ENCODE data around the gene HHAT.

The HHAT gene

DNA sequence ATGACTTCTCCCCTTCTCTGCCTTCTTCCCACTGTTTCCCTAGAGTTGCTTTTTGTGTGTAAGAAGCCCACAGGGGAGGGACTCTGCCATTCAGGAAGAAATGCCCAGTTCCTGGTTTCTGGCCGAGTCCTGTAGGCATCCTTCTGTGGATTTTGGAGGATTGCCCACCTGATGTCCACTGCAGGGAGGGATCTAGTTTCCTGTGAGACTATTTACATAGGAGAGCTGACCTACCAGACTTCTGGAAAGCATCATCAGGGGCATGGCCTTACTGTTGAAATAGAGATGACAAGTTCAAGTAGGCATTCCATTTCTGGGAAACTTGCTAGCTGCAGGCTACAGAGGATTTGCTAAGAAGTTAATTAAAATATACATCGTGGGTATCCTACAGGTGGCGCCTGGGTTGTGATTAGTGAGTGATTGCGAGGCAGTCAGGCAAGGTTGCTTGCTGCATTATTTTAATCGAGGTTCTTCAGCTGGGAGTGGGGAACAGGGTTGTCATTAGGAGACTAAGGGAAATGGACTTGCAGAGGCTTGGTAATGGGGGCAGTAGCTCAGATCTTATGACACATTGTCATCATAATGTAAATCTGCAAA lies 148.7 kb downstream of the HHAT start:
- DNase-seq (ENCODE audit: low read depth in 1 of 2, low spot score in 1 of 2) = no peak

DNA sequence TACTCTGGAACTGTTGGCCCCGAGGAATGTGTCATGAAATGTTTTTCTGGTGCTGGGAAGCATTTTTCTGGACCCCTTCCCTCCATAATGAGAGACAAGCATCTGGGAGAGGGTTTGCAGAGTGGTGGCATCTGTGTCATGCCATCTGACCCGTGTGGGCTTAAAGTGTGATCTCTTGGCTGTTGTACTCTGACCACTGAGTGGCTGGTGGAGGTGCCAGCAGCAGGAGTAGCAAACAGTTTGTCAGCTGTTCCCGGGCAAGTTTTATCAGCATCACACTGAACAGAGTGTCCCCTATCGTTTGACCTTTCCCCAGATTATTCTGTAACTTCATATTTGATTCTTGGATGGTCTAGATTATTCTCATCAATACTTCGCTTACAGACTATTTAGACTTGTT lies 150.1 kb downstream of the HHAT start:
- no peak for DNase-seq (ENCODE audit: low read depth in 1 of 2, low spot score in 1 of 2)

DNA sequence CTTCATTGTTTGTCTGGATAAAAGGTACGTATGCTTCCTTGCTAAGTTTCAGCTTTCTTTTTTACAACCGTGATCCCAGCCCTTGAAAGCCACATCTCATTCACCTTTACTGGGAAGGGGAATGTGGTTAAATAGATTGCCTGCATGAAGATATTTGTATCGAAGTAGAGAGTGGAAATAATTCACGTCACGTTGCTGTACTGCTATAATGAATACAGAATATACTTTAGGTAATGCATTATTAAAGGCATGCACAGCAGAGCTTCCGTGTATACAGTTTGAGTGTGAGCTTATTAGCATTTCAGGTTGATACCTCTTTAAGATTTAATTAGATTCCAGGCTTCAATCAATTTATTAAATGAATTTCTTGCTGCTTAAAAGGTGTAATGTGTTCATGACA lies 153.8 kb downstream of the HHAT start:
- DNase-seq (ENCODE audit: low read depth in 1 of 2, low spot score in 1 of 2) = no peak

DNA sequence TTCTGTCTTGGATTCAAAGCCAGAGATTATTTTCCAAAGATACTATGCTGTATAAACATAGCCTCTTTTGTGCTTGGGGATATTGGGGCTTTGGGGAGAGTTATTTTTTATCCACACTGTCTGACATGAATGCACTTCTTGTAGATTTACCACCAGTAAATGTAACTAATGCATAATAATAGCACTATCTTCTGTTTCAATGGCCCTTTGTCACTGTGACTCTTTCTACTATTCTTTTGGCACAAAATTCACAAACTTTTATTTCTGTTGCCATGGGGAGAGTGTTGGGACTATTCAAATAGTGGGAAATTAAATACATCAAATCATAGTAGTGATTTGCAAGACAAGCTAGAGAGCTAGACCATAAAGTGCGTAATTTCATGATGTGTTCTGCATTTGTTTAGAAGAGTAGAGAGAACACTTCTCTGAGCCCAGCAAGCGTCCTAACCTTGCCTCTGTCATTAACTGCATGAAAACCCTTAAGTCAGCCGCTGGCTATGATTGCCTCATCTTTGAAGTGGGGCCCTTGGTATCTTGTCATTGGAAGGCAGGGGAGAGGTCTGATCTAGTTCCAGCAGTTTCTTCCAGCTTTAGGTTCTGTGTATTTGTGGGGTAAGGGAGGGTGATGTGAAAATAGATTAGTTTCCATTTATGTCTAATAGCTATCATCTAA lies 154.4 kb downstream of the HHAT start:
- no peak for DNase-seq (ENCODE audit: low read depth in 1 of 2, low spot score in 1 of 2)

DNA sequence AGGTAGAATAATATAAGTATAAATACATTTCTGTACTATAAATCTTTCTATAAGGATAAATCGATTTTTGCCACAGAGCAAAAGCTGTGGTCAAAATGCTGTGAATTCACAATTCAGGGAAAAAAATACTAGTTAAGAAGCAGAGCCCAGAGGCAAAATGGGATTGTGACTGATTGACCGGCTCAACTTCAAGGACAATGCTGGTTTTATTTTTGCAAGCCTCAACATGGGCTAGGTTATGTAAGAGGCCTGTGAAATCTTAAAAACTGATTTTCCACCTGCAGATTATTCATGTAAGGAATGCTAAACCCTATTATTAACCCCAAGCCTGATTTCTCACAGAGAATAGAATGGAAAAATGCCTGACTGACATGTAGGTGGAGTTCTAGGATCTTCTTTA lies 155.1 kb downstream of the HHAT start:
- DNase-seq (ENCODE audit: low read depth in 1 of 2, low spot score in 1 of 2) = no peak

DNA sequence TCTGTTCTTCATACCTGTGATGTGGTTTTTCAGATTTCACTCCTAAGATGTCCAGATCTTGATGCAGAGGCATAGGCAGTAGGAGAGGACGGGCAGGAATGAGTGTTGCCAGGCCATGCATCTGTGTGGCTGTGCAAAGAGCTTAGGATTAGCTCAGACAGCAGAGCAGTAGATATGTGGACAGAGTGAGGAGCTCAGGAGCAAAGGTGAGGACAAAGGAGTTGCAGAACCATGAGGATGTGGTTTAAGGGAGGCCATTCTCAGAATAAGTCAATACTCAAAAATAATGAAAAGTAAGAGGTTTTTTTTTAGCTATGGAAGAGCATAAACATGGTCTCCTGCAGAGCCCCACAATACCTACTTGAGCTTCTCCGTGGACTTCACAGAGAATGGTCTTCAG lies 158.3 kb downstream of the HHAT start:
- DNase-seq (ENCODE audit: low read depth in 1 of 2, low spot score in 1 of 2) = no peak

DNA sequence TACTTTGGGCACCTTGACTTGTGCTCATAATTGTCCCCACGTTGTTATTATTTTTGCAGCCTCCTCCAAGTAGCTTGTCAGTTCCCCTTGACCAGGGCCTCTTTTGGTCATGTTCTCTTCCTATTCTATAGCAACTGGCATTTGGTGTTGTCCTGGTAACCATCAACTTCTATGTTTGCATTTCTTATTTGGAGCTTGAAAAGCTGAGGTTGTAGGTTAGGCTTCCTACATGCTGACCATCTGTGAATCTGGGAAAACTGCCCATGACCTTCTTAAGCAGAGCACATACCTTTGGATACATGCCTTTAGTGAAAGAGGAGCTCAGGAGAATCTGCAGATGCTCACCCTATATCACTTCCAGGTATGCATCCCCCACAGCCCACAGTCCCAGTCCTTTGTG lies 160.8 kb downstream of the HHAT start:
- DNase-seq (ENCODE audit: low read depth in 1 of 2, low spot score in 1 of 2) = no peak

DNA sequence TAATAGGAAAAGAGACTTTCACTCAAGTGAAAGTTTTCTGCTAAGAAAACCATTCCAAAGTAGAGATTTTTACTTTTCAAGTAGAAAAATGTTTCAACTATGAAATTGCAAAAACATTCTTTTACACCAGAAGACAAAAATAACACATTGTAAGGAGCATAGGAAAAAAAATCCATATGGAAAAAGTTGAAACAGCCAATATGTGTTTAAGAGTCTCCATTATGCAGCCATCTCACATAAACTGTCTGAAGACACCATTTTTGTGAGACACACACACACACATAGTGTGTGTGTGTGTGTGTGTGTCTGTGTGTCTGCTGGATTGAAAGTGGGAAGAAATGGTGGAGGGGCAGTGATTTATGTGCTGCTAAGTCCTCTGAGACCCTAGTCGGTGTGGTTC lies 162.1 kb downstream of the HHAT start:
- no peak for DNase-seq (ENCODE audit: low read depth in 1 of 2, low spot score in 1 of 2)

DNA sequence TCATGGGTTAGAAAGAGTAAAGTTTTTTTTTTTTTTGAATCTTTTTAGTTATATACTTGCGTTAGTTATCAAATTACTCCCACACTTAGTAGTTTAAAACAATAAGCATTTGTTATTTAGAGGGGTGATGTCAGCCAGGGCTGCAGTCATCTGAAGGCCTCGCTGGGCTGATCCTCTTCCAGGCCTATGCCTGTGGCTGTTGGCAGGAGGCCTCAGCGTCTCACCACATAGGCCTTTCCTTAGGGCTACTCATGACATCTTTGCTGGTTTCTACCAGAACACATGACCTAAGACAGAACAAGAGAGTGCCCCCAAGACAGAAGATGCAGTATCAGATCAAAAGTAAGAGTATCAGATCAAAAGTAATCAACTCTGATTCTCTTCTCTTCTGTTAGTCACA lies 167.4 kb downstream of the HHAT start:
- no peak for DNase-seq (ENCODE audit: low read depth in 1 of 2, low spot score in 1 of 2)

DNA sequence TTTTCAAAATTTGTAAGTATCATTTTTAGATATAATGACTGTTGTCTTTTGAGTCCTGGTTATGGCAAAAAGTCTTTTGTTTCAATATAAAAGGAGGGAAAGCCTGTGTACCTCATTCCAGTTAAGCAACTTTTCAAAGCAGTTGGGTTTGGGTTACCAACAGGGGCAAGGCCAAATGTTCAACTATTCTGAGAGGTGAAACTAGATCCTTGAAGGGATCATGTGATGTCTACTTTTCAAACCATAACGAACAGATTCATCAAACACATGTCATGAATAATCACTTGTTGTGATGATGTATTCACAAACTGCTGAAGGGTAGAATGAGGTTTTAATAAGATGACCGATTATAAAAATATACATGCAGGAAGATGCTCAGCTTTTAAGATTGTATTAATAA lies 171.3 kb downstream of the HHAT start:
- no peak for DNase-seq (ENCODE audit: low read depth in 1 of 2, low spot score in 1 of 2)

DNA sequence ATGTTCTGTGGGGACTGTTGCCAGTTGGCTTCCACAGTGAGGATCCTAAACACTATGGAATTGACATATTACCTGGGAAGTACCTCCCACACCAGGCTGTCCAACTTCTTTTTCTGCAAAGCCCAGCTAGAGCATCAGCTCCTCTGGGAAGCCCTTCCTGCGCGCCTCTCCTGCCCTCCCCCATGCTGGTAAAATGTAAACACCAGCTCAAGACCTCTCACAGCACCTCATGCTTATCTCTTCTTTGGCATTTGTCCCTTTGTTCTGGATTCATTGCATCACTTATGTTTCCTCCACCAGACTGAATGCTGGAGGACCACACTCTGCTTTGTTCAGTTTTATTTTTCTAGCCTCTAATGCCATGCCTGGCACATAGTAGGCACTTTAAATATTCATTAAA lies 172.1 kb downstream of the HHAT start:
- no peak for DNase-seq (ENCODE audit: low read depth in 1 of 2, low spot score in 1 of 2)

DNA sequence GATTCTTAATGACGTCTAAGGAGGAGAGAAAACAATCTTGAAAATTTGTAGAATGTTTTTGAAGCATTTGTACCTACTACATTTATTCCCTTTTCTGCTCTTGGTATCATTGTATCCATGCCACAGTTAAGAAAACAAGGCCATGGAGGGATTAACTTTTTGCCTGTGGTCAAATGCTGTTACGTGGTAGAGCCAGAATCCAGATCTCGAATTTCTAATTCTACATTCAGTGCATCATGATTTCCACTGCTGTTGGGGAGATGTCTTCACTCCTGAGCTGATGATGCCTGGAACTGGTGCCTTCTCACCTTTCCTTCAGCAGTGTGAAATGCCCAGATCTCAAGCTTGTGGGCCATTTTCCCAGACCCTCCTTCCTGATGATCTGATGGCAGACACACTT lies 175.6 kb downstream of the HHAT start:
- DNase-seq (ENCODE audit: low read depth in 1 of 2, low spot score in 1 of 2) = no peak

DNA sequence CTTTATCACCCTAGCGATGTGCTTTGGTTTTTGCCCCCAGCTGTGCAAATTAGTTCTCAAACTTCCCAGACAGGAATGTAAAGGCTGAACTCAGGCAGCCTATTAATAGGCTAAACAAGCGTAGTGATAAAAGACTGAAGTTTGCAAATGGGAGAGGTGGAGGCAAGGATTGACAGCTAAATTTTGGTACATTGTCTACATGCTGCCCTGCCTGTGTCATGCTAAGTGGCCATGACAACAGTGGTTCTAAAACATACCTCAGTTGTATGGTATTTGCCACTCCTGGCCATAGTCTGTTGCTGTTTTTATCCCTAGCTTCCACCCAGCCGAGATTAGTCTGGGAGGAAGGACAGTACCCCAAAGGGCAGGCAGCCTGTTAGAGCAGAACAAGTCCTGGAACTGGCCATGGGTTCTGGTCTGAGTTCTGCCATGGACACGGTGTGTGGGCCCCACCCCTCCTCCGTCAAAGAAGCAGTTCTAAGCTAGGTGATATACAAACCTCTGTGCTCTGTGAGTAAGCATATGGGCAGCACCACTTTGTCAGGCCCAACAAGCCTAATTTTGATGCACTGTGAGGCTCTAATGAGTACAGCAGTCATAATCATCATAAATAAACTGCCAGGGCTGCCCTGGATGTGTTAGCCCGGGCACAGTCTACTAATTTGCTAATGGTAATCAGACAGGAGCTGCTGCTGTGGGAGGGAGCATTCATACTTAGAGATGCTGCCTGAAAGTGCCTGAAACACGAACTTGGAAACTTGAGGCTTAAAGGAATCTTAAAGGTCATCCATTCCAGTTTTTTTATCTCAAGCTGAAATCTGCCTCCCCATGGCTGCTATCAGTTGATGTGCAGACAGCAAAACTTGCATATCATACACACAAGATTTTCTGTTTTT lies 177.1 kb downstream of the HHAT start:
- DNase-seq (ENCODE audit: low read depth in 1 of 2, low spot score in 1 of 2) = no peak

DNA sequence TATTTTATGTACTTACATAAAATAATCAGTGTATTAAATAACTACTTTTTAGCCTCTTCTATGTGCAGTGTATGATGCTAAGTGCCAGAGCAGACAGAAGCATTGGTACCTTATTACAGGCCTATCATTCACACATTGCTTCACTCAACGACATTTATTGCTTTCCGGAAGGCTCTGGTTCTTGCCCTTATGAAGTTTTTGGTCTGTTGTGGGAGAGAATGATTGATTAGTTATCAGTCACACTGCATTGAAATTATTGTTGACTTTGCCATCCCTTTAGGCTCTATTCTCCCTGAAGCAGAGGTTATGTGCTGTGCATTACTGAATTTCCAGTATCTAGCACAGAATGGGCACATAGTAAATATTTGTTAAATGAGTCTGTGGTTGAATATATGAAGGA lies 178.0 kb downstream of the HHAT start:
- DNase-seq (ENCODE audit: low read depth in 1 of 2, low spot score in 1 of 2) = no peak

DNA sequence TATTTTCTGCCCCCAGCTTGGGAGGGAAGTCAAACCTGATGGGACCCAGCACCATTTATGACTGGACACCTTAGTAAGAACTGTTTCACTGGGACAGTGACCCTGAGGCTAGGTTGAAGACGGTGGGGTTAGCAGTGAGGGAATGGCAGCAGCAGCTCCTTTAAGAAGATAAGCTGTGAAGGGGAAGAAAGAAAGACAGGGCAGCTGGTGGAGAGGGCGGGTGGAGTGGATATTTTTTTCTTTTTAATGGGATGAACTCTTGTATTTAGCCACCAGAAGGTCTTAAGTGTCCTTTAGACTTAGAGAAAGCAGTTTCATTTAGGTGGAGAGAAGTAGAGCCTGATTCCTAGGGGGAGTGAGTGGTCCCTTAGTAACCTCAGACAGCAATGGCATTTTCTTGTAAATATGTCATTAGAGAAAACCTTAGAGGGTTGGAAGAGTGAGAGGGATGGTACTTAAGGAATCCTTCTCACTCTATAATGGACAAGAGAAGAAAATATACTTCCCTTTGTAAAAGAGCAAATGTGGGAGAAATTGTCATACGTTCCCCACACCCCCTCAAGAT lies 187.5 kb downstream of the HHAT start:
- DNase-seq (ENCODE audit: low read depth in 1 of 2, low spot score in 1 of 2) = no peak

DNA sequence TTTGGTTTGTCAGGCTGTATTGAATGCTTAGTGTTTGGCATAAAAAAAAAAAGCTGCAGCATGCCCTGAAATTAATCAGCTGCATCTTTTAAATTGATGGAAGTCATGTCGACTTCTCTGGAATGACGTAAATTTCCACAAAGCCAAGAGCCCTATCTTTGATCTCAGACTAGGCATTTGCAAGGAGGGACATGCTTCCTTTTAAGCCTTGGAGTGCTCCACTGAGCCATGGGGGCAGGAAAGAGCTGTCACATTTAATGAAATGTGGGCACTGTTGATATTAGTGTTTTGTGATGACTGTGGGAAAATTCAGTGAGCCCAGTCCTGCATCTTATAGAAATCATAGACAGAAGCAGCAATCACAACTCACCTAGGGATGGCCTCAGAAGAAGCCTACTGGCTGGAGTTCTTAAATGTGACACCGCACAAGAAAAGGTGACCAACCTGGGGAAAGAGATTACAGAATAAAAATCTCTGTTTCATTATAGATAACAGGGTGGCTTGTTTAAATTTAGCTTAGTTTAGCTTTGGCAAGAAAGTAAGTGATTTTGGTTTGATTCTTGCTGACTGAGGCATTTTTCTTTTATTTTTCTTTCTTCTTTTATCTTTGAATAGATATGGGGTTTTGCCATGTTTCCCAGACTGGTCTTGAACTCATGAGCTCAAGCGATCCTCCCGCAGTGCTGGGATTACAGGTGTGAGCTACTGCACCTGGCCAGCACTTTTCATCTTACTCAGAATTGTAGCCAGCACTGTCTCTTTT lies 188.2 kb downstream of the HHAT start:
- no peak for DNase-seq (ENCODE audit: low read depth in 1 of 2, low spot score in 1 of 2)

DNA sequence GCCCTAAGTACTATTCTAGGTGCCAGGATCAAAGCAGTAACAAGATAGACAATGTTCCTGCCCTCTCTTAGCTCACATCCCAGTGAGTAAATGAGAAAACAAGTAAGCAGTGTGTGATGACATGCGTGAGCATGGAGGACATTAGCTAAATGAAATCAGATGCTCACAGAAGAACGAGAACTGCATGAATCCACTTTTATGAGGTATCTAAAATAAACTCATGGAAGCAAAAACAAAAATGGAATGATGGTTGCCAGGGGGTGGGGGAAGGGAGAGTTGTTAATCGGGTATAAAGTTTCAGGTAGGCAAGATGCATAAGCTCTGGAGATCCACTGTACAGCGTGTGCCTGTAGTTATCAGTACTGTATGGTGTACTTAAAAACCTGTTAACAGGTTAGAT lies 195.1 kb downstream of the HHAT start:
- DNase-seq (ENCODE audit: low read depth in 1 of 2, low spot score in 1 of 2) = no peak

DNA sequence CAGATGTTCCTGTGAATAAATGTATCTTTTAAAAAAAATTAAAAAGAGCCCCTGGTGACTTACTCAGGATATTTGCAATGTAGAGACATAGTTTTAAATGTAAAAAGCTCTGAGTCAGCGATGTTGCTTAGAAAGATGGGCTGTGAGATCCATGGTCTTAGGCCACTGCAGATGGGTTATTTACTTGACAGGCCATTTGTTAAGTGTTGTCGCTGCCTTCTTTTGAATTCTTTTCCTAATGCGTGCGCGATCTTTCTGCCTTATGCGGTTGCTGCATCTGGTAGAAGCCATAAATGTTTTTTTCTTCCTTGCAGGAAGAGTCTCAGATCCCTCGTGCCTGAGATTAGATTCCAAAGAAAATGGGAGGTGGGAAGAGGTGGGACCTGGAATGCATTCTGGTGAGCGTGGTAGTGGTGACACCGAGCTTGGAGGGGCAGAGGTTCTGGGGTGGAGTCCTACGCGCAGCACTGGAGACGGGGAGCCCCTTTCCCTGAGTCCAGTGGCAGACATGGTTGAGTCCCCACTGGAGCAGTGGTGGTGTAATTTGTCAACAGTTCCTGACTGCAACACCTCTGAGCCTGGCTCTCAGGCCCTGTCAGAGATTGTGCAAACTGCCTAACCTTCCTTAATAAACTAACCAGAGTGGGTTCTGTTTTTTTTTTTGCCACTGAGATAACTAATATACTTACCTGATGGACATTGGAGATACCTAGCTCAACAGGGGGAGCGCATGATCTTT lies 197.2 kb downstream of the HHAT start:
- DNase-seq (ENCODE audit: low read depth in 1 of 2, low spot score in 1 of 2) = no peak

DNA sequence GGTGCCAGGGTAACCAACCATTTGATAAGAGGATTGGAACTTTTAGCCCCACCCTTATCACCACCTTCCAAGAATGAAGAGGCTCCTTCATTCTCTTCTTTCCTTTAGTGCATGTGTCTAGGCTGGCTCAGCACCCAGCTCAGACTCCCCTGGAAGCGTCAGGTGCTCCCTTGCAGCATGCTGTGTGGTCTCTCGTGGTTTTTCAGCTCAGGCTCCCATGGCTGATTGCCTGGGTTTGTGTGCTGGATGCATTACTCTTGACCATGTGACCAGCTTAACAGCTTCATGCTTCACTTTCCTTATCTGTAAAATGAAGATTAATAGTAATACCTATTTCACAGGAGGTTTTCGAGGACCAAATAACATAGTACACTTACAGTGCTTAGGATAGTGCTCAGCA lies 198.4 kb downstream of the HHAT start:
- no peak for DNase-seq (ENCODE audit: low read depth in 1 of 2, low spot score in 1 of 2)

DNA sequence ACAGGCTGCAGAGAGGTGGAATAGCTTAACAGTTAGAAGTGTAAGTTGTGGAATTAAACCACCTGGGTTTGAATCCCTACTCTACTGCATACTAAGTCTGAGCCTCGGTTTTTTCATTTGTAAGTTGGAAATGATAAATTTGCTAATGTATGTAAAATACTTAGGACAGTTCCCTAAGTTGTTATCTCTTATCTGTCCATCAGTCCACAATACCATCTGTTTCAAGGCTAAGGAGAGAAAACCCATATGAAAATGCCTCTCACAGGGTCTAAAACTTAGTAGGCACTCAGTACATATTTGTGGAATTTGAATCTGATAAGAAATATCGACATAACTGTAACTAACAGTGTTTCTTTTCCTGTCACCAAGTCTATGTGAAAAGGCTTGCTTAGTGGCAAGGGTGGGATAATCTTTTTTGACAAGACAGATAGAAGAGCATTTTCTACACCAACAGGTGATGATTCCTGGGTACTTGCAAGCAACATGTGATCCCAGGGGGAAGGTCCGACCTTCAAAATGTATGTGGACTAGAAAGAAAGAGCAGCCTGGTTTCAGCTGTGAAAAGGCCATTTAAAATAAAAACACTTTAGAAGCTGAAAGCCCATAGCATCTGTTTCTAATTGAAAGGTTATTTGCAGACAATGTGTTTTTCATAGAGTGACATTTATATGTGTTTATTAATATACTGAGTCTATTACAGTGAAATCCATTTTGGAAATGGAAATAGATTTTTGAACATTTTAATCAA lies 202.9 kb downstream of the HHAT start:
- DNase-seq (ENCODE audit: low read depth in 1 of 2, low spot score in 1 of 2) = no peak
